ENCODE results near the gene TANGO6. TPM values are rescaled to one million over a fixed set of nuclear protein-coding genes. Genes with fewer than 3 reads are reported as not detected.

The TANGO6 gene
- total RNA-seq, 2 experiments from 2014 or later = 17.1 to 18.1 TPM

DNA sequence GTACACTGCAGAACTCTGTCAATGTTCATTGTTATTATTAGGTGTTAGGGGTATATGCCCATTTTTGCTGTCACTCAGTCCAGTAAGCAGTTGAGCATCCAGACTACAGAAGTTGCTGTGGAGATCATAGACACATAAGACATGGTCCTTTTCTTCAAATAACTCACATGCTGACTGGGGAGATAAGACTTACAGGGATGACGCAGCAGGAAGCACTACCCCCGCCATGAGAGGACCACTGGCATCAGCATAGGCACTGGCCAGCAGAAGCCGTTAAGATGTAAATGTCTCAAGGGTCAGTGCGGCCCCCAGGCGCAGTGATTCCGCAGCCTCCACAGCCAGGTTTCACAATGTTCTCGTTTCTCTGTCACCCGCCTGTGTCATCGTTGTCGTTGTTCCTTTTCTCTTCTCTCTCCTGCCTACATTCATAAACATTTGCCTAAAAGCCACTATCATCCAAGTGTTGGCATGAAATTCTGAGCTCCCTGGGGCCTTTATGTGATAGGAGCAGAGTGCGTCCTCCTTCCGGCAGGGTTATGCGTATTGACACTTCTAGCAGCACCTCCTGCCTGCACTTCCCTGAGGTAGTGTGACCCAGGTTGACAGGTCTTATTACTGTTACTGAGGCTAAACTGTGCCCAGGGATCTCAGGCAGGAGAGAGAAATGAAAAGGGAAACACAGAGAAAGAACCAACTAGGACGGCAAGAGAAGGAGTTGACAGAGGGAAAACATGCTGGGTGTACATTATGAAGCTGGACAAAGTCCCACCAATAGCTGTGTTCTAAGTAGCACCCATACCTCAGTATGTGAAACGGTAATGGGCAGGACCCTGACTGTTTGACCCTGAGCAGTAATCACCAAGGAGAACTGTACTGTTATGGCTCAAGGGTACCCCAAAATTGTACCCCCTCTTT, 17.9 kb downstream of the TANGO6 start:
- ATAC-seq (ENCODE audit: poor library complexity) (no peak), DNase-seq (no peak)
- Mint-ChIP-seq H3K36me3 (ENCODE audit: low read depth) (peaks cover 68% of the 10 kb centered on the region), H3K4me1 (ENCODE audit: low read depth) (peaks cover 9% of the 10 kb centered on the region), H3K27ac (no peak overlapping the region), H3K4me3 (no peak overlapping the region), H3K9me3 (no peaks in the 10 kb centered on the region), H3K27me3 (no peaks in the 10 kb centered on the region)
- ChIA-PET CTCF (no interaction called here), POLR2A (no interaction called here)
- no peak overlapping the region for H3K27ac ChIP-seq (ENCODE audit: low read depth in 1 of 2, low read length in 2 of 2)
- H3K4me1 ChIP-seq (ENCODE audit: insufficient read depth, low read length) = no peaks in the 10 kb centered on the region
- no peak for TF ChIP-seq CTCF (IDR thresholded peaks at IDR 0.05)
- no peak overlapping the region for H3K4me3 ChIP-seq (ENCODE audit: low read length)
- H3K27me3 ChIP-seq (ENCODE audit: control insufficient read depth in 1 of 2, insufficient read depth in 2 of 2, low read length in 2 of 2) = no peaks in the 10 kb centered on the region
- H3K36me3 ChIP-seq (ENCODE audit: insufficient read depth, low read length) = peaks cover 41% of the 10 kb centered on the region
- intact Hi-C loops (cut with DNase I, micrococcal nuclease) = no loop called here
- no peaks in the 10 kb centered on the region for H3K9me3 ChIP-seq (ENCODE audit: control insufficient read depth in 1 of 2, insufficient read depth in 1 of 2, low read length in 2 of 2)

- H3K27me3 ChIP-seq (ENCODE audit: control insufficient read depth in 1 of 2, insufficient read depth in 2 of 2, low read length in 2 of 2) = no peaks in the 10 kb centered on the region
- no peak overlapping the region for H3K27ac Mint-ChIP-seq
- H3K27me3 Mint-ChIP-seq = no peaks in the 10 kb centered on the region
- H3K9me3 ChIP-seq (ENCODE audit: control insufficient read depth in 1 of 2, insufficient read depth in 1 of 2, low read length in 2 of 2) = no peaks in the 10 kb centered on the region
- no peak for DNase-seq
- H3K27ac ChIP-seq (ENCODE audit: low read depth in 1 of 2, low read length in 2 of 2) = no peak overlapping the region
- no peaks in the 10 kb centered on the region for H3K4me1 ChIP-seq (ENCODE audit: insufficient read depth, low read length)
- CTCF ChIA-PET = interaction anchor here (1.4 kb wide), 1 partner anchor 20 kb away, joined by 4 read pairs; no protein-coding TSS in a partner anchor
- ATAC-seq (ENCODE audit: poor library complexity) = no peak
- intact Hi-C loops (cut with DNase I, micrococcal nuclease) = no loop called here
- POLR2A ChIA-PET = no interaction called here
- H3K4me3 ChIP-seq (ENCODE audit: low read length) = no peak overlapping the region
- H3K36me3 Mint-ChIP-seq (ENCODE audit: low read depth) = peaks cover 78% of the 10 kb centered on the region
- H3K36me3 ChIP-seq (ENCODE audit: insufficient read depth, low read length) = peaks cover 36% of the 10 kb centered on the region
- H3K9me3 Mint-ChIP-seq = no peaks in the 10 kb centered on the region
- no peak for TF ChIP-seq CTCF (IDR thresholded peaks at IDR 0.05)
- no peaks in the 10 kb centered on the region for H3K4me1 Mint-ChIP-seq (ENCODE audit: low read depth)
- H3K4me3 Mint-ChIP-seq = no peak overlapping the region
Observed at GRCh38 chr16:68866933-68867332, 23.6 kb downstream of the TANGO6 start.

- Mint-ChIP-seq H3K4me1 (ENCODE audit: low read depth) (no peaks in the 10 kb centered on the region), H3K4me3 (no peak overlapping the region), H3K27ac (no peak overlapping the region), H3K36me3 (ENCODE audit: low read depth) (peaks cover 81% of the 10 kb centered on the region), H3K27me3 (no peaks in the 10 kb centered on the region), H3K9me3 (no peaks in the 10 kb centered on the region)
- DNase-seq (no peak), ATAC-seq (ENCODE audit: poor library complexity) (no peak)
- Histone ChIP-seq H3K4me1 (ENCODE audit: insufficient read depth, low read length) (no peaks in the 10 kb centered on the region), H3K27me3 (ENCODE audit: control insufficient read depth in 1 of 2, insufficient read depth in 2 of 2, low read length in 2 of 2) (no peaks in the 10 kb centered on the region), H3K9me3 (ENCODE audit: control insufficient read depth in 1 of 2, insufficient read depth in 1 of 2, low read length in 2 of 2) (no peaks in the 10 kb centered on the region), H3K4me3 (ENCODE audit: low read length) (no peak overlapping the region), H3K27ac (ENCODE audit: low read depth in 1 of 2, low read length in 2 of 2) (no peak overlapping the region), H3K36me3 (ENCODE audit: insufficient read depth, low read length) (peaks cover 38% of the 10 kb centered on the region)
- TF ChIP-seq CTCF (IDR thresholded peaks at IDR 0.05) = no peak
- CTCF ChIA-PET = no interaction called here
- POLR2A ChIA-PET = no interaction called here
- intact Hi-C loops (cut with DNase I, micrococcal nuclease) = no loop called here
Observed at GRCh38 chr16:68869492-68870088, 26.3 kb downstream of the TANGO6 start.
